Embryonic facial prominence (tissue), 1 donor: ENCODE data around the gene RPS27L.

Experiments used
- DNase-seq: peaks from one replicate; pipeline ENCODE4 v3.0.0-alpha.2; 2016; ENCODE audit errors: extremely low spot score

RPS27L gene

GRCh38 chr15:63157118-63157843 lies at the start of gene RPS27L:
TSS of gene RPS27L (minus strand) at chr15:63157477. CDS start at chr15:63157405, 72 bp downstream.
- peak; percentile 87 for DNase-seq

- DNase-seq, result no peak
These were observed 48.8 kb upstream of the RPS27L start for GRCh38 chr15:63206079-63206478.

- DNase-seq, result no peak
These were observed 46.3 kb upstream of the RPS27L start for GRCh38 chr15:63203451-63204090.

- DNase-seq, result no peak
These were observed 45.6 kb upstream of the RPS27L start for GRCh38 chr15:63202861-63203260.

- no peak for DNase-seq
These were observed 43.4 kb upstream of the RPS27L start for GRCh38 chr15:63200464-63201249.

GRCh38 chr15:63198371-63199250 lies 41.3 kb upstream of the RPS27L start:
- DNase-seq, result no peak

GRCh38 chr15:63197626-63198025 lies 40.3 kb upstream of the RPS27L start:
- DNase-seq, result no peak

GRCh38 chr15:63196842-63197241 lies 39.6 kb upstream of the RPS27L start:
- no peak for DNase-seq

- no peak for DNase-seq
These were observed 38.3 kb upstream of the RPS27L start for GRCh38 chr15:63195569-63196015.

- no peak for DNase-seq
These were observed 37.7 kb upstream of the RPS27L start for GRCh38 chr15:63194880-63195568.

- DNase-seq, result no peak
These were observed 37.0 kb upstream of the RPS27L start for GRCh38 chr15:63194302-63194701.

- DNase-seq, result no peak
These were observed 35.4 kb upstream of the RPS27L start for GRCh38 chr15:63192619-63193206.

GRCh38 chr15:63191895-63192618 lies 34.8 kb upstream of the RPS27L start:
- DNase-seq, result no peak

- DNase-seq, result no peak
These were observed 33.7 kb upstream of the RPS27L start for GRCh38 chr15:63190769-63191649.

- no peak for DNase-seq
These were observed 32.9 kb upstream of the RPS27L start for GRCh38 chr15:63189941-63190768.

- peak; percentile 90 for DNase-seq
These were observed 31.9 kb upstream of the RPS27L start, which contains the start of gene RAB8B for GRCh38 chr15:63188926-63189871. TSS of gene RAB8B (plus strand) at chr15:63189606. CDS start at chr15:63189625, 19 bp downstream.
